Astrocyte (in vitro differentiated cells and primary cell): ENCODE measurements around the gene PBX1.

Experiments used
- EZH2 ChIP-seq: IDR thresholded peaks from 2 replicates; pipeline ENCODE4 v1.6.1; 2012; ENCODE audit warnings: mild to moderate bottlenecking, low read length, inconsistent platforms; ENCODE audit not compliant: insufficient read depth
- TF ChIP-seq, protein P1 (sequence below): IDR thresholded peaks from 2 replicates; pipeline ENCODE4 v1.5.1; 2011; ENCODE audit warnings: low read depth, mild to moderate bottlenecking, inconsistent platforms, low read length, moderate library complexity; ENCODE audit not compliant: insufficient read depth

DNA sequence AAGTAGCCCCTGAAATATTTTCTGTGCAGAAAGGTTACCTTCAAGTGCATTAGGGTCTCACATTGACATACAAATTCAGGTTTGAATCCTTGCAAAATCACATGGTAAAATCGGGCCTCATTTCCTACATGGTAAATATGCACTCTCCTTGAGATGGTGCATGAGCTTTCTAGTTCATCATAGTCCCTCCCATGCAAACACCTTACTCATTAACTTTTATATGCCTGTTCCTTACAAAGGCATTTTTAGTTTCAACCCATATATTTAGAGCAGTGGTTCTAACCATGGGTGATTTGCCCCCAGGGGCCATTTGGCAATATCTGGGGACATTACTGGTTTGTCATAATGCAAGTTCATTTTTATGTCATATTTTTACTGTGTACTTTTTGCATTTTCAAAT, 37.2 kb downstream of the PBX1 start:
- TF ChIP-seq, protein P1, sequence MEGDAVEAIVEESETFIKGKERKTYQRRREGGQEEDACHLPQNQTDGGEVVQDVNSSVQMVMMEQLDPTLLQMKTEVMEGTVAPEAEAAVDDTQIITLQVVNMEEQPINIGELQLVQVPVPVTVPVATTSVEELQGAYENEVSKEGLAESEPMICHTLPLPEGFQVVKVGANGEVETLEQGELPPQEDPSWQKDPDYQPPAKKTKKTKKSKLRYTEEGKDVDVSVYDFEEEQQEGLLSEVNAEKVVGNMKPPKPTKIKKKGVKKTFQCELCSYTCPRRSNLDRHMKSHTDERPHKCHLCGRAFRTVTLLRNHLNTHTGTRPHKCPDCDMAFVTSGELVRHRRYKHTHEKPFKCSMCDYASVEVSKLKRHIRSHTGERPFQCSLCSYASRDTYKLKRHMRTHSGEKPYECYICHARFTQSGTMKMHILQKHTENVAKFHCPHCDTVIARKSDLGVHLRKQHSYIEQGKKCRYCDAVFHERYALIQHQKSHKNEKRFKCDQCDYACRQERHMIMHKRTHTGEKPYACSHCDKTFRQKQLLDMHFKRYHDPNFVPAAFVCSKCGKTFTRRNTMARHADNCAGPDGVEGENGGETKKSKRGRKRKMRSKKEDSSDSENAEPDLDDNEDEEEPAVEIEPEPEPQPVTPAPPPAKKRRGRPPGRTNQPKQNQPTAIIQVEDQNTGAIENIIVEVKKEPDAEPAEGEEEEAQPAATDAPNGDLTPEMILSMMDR: no peak
- TF ChIP-seq EZH2: no peak
